ENCODE results near the gene ADM5. TPM values are rescaled to one million over a fixed set of nuclear protein-coding genes. Genes with fewer than 3 reads are reported as not detected.

The ADM5 gene
- total and polyA plus RNA-seq, 2 experiments from 2014 or later, result 2.8 to 5.7 TPM

DNA sequence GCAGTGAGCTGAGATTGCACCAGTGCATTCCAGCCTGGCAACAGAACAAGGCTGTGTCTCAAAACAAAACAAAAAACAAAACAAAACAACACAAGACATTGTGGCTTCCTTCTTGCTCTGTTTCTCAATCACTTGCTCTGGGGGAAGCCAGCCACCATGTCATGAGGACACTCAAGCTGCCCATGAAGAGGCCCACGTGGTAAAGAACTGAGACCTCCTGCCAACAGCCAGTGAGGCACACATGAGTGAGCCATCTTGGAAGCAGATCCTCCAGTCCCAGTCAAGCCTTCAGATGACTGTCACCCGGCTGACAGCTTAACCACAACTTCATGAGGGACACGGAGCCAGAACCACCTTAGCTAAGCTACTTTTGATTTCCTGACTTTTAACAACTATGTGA, 26.8 kb downstream of the ADM5 start:
- H3K4me3 Mint-ChIP-seq, result no peak overlapping the region
- H3K4me2 ChIP-seq, result no peak overlapping the region
- no peak overlapping the region for H3K27ac Mint-ChIP-seq
- no peak overlapping the region for H3K27ac ChIP-seq (ENCODE audit: low read depth)
- no peak overlapping the region for H2AFZ ChIP-seq
- no peak for ATAC-seq
- H4K20me1 ChIP-seq (replicated peaks; ENCODE audit: insufficient read depth), result no peaks in the 10 kb centered on the region
- peaks cover 2% of the 10 kb centered on the region; the same call in 1 of the 3 replicates for H3K9me3 Mint-ChIP-seq
- H3K4me1 ChIP-seq (ENCODE audit: insufficient read depth), result peaks cover 3% of the 10 kb centered on the region
- 0 out of 2 replicates have a peak, but pooled peaks cover 6% of the 10 kb centered on the region for H3F3A ChIP-seq (replicated peaks; ENCODE audit: low read depth)
- no peaks in the 10 kb centered on the region for H3K79me2 ChIP-seq (replicated peaks; ENCODE audit: insufficient read depth)
- peaks cover 14% of the 10 kb centered on the region for H3K4me1 Mint-ChIP-seq
- H3K36me3 Mint-ChIP-seq (ENCODE audit: low read depth), result peaks cover 30% of the 10 kb centered on the region
- peaks cover 21% of the 10 kb centered on the region for H3K27me3 Mint-ChIP-seq (ENCODE audit: insufficient read depth, low read depth, poor library complexity)
- H3K27me3 ChIP-seq (ENCODE audit: insufficient read depth), result no peaks in the 10 kb centered on the region
- no peaks in the 10 kb centered on the region for H3K9me2 ChIP-seq (ENCODE audit: insufficient read depth)
- DNase-seq (ENCODE audit: low spot score), result no peak
- TF ChIP-seq CREB1 (CRISPR knock-in tag; IDR thresholded peaks at IDR 0.05; ENCODE audit: low read depth), result no peak
- H3K36me3 ChIP-seq (ENCODE audit: insufficient read depth), result no peaks in the 10 kb centered on the region
- no peak overlapping the region for H3K4me3 ChIP-seq

- H3K27ac ChIP-seq (ENCODE audit: low read depth), result peak overlapping the region; percentile 18; the same call in 1 of the 2 replicates
- no peaks in the 10 kb centered on the region for H4K20me1 ChIP-seq (replicated peaks; ENCODE audit: insufficient read depth)
- Mint-ChIP-seq H3K4me1 (peaks cover 12% of the 10 kb centered on the region), H3K27me3 (ENCODE audit: insufficient read depth, low read depth, poor library complexity) (peaks cover 23% of the 10 kb centered on the region), H3K4me3 (peak overlapping the region; percentile 21; the same call in 1 of the 3 replicates), H3K9me3 (peaks cover 2% of the 10 kb centered on the region; the same call in 1 of the 3 replicates), H3K36me3 (ENCODE audit: low read depth) (peaks cover 11% of the 10 kb centered on the region), H3K27ac (no peak overlapping the region)
- peak overlapping the region; percentile 70; the same call in 1 of the 2 replicates for H2AFZ ChIP-seq
- H3K4me2 ChIP-seq, result no peak overlapping the region
- H3K36me3 ChIP-seq (ENCODE audit: insufficient read depth), result no peaks in the 10 kb centered on the region
- no peaks in the 10 kb centered on the region; the same call in 1 of the 2 replicates for H3K4me1 ChIP-seq (ENCODE audit: insufficient read depth)
- no peaks in the 10 kb centered on the region for H3K9me2 ChIP-seq (ENCODE audit: insufficient read depth)
- H3F3A ChIP-seq (replicated peaks; ENCODE audit: low read depth), result 0 out of 2 replicates have a peak, but pooled peaks cover 6% of the 10 kb centered on the region
- no peak overlapping the region for H3K4me3 ChIP-seq
- DNase-seq (ENCODE audit: low spot score) (peak; percentile 20), ATAC-seq (no peak)
- no peaks in the 10 kb centered on the region for H3K79me2 ChIP-seq (replicated peaks; ENCODE audit: insufficient read depth)
- H3K27me3 ChIP-seq (ENCODE audit: insufficient read depth), result no peaks in the 10 kb centered on the region
- TF ChIP-seq, protein P1, sequence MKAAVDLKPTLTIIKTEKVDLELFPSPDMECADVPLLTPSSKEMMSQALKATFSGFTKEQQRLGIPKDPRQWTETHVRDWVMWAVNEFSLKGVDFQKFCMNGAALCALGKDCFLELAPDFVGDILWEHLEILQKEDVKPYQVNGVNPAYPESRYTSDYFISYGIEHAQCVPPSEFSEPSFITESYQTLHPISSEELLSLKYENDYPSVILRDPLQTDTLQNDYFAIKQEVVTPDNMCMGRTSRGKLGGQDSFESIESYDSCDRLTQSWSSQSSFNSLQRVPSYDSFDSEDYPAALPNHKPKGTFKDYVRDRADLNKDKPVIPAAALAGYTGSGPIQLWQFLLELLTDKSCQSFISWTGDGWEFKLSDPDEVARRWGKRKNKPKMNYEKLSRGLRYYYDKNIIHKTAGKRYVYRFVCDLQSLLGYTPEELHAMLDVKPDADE (IDR thresholded peaks at IDR 0.05), result no peak
- TF ChIP-seq REST (IDR thresholded peaks at IDR 0.05; ENCODE audit: unreplicated experiment) (no peak), EZH2phosphoT487 (IDR thresholded peaks at IDR 0.05; ENCODE audit: unreplicated experiment) (no peak), JUNB (IDR thresholded peaks at IDR 0.05; ENCODE audit: unreplicated experiment) (no peak), POLR2AphosphoS5 (IDR thresholded peaks at IDR 0.05; ENCODE audit: low read depth) (no peak)
- TF ChIP-seq, protein P2, sequence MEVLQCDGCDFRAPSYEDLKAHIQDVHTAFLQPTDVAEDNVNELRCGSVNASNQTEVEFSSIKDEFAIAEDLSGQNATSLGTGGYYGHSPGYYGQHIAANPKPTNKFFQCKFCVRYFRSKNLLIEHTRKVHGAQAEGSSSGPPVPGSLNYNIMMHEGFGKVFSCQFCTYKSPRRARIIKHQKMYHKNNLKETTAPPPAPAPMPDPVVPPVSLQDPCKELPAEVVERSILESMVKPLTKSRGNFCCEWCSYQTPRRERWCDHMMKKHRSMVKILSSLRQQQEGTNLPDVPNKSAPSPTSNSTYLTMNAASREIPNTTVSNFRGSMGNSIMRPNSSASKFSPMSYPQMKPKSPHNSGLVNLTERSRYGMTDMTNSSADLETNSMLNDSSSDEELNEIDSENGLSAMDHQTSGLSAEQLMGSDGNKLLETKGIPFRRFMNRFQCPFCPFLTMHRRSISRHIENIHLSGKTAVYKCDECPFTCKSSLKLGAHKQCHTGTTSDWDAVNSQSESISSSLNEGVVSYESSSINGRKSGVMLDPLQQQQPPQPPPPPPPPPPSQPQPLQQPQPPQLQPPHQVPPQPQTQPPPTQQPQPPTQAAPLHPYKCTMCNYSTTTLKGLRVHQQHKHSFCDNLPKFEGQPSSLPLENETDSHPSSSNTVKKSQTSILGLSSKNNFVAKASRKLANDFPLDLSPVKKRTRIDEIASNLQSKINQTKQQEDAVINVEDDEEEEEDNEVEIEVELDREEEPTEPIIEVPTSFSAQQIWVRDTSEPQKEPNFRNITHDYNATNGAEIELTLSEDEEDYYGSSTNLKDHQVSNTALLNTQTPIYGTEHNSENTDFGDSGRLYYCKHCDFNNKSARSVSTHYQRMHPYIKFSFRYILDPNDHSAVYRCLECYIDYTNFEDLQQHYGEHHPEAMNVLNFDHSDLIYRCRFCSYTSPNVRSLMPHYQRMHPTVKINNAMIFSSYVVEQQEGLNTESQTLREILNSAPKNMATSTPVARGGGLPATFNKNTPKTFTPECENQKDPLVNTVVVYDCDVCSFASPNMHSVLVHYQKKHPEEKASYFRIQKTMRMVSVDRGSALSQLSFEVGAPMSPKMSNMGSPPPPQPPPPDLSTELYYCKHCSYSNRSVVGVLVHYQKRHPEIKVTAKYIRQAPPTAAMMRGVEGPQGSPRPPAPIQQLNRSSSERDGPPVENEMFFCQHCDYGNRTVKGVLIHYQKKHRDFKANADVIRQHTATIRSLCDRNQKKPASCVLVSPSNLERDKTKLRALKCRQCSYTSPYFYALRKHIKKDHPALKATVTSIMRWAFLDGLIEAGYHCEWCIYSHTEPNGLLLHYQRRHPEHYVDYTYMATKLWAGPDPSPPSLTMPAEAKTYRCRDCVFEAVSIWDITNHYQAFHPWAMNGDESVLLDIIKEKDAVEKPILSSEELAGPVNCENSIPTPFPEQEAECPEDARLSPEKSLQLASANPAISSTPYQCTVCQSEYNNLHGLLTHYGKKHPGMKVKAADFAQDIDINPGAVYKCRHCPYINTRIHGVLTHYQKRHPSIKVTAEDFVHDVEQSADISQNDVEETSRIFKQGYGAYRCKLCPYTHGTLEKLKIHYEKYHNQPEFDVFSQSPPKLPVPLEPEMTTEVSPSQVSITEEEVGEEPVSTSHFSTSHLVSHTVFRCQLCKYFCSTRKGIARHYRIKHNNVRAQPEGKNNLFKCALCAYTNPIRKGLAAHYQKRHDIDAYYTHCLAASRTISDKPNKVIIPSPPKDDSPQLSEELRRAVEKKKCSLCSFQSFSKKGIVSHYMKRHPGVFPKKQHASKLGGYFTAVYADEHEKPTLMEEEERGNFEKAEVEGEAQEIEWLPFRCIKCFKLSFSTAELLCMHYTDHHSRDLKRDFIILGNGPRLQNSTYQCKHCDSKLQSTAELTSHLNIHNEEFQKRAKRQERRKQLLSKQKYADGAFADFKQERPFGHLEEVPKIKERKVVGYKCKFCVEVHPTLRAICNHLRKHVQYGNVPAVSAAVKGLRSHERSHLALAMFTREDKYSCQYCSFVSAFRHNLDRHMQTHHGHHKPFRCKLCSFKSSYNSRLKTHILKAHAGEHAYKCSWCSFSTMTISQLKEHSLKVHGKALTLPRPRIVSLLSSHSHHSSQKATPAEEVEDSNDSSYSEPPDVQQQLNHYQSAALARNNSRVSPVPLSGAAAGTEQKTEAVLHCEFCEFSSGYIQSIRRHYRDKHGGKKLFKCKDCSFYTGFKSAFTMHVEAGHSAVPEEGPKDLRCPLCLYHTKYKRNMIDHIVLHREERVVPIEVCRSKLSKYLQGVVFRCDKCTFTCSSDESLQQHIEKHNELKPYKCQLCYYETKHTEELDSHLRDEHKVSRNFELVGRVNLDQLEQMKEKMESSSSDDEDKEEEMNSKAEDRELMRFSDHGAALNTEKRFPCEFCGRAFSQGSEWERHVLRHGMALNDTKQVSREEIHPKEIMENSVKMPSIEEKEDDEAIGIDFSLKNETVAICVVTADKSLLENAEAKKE (CRISPR knock-in tag; IDR thresholded peaks at IDR 0.05), result no peak
These were observed 29.1 kb downstream of the ADM5 start for GRCh38 chr19:49718511-49718910.

Data from GM23338 (cell line).